Ovary (tissue), 3 donors: ENCODE results near the gene BBIP1.
"Not testable (repeated sequence)": the region's sequence is repeated elsewhere in the genome, so short reads cannot be mapped to it uniquely, and the experiment has no call there.

Experiments
- CTCF ChIP-seq, 3 donors: fragments of 450-650 bp in 2 of 3; fragments of 200-600 bp in 1 of 3; IDR thresholded peaks; one replicate each; pipeline versions ENCODE4 v1.5.1 to v1.8.0; 2016 to 2022; ENCODE audit warnings: antibody characterized with exemption in 3 of 3, mild to moderate bottlenecking in 1 of 3
- EP300 ChIP-seq: sonication (generic); formaldehyde crosslinking; IDR thresholded peaks from one replicate; pipeline ENCODE4 v1.6.1; 2017; ENCODE audit warnings: antibody characterized with exemption
- POLR2A ChIP-seq: fragments of 450-650 bp; IDR thresholded peaks from one replicate; pipeline ENCODE4 v1.6.1; 2017; ENCODE audit warnings: antibody characterized with exemption, mild to moderate bottlenecking, moderate library complexity
- donor health status: DM: no; HTN: no; CAD: no.

- TF ChIP-seq CTCF (IDR thresholded peaks at IDR 0.05); EP300; POLR2A: not testable (repeated sequence)
Observed at GRCh38 chr10:110915600-110915999, 3.4 kb downstream of the BBIP1 start.
